Amygdala (tissue), 56 donors: Measurements from ENCODE around the gene ALPL.
"Not testable (repeated sequence)": the region's sequence is repeated elsewhere in the genome, so short reads cannot be mapped to it uniquely, and the experiment has no call there.

Experiments used
- DNase-seq, 56 donors: peaks; one replicate each; lab custom pipeline; 2025; lab: John Stamatoyannopoulos, UW

ALPL gene

DNA sequence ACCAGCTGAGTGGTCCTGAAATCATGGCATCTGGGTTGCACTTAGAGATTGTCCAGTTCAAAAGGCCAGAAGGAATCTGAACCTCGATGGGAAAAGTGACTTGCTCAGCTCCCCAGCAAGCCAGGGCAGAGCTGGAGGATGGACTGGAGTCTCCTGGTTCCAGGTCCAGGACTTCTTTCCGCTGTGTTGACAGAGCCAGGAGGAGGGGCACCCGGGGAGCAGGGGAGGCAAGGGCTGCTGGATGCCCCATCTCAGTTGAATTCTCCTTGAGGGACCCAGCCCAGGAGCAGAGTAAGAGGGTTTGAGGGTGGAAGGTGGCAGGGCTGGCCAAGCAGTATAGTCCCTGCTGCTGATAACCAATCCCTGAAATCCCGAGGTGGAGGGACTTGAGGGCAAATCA lies 2.4 kb upstream of the ALPL start:
- no peak for DNase-seq

DNA sequence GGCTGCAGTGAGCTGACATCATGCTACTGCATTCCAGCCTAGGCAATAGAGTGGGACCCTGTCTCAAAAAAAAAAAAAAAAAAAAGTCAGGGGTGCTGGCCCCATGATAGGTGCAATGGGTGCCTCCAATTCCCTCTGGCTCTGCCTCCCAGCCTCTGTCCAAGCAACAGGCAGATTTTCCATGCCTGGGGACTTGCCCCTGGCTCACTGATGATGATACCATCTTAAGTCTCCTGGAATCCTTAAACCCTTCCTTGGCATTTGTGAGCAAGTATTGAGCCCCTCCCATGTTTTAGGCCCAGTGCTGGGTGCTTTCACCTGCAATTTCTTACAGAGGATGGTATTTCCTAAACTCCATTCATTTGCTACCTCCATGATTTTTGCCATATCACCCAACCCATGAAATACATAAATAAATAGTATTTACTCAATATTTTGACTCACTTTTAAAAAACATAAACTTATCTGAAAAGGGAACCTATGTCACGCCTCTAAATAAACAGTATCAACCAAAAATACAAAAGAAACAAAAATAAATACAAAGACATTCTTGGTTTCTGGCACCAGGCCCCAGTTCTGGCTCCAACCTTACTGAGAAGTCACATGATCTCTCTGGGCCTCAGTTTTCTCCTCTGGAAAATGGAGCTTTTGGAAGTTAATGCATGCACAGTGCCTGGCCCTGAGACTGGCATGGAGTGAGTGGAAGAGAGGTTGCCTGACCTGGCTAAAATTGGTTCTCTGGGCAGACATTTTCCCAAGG lies 1.5 kb upstream of the ALPL start:
- DNase-seq, result no peak

DNA sequence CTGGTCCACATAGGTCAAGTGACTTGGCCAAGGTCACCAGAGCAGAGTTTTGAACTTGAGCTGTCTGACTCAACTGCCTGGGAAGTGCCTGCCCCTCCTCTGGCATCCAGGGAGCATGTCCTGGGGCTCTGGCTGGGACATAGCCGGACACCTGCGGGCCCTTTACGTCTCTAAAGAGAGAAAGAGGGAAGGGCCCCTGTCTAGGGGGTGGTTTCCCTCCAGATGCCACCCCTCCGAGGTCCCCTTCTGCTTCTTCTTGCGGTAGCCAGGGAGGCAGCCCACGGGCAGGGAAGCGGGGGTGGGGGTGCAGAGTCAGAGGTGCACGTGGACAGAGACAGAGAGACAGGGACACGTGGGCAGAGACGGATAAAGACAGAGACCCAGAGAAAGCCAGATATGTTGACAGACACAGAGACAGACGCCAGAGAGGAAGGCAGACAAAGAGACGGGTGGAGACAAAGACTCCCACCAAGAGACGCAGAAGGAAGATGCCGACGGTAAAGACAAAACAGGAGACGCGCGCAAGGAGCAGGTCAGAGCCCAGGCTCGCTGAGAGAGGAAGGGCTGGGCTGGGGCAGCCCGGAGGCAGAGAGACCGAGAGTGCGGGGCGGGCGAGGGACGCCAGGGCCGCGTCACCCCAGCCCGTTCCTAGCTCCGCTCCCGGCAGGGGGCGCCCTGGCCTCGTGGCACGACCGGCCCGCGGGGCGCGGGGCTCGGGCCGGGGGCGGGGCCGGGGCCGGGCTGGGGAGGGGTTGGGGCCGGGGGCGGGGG lies 458 bp upstream of the ALPL start:
- DNase-seq, result peak in 27 of 56 donors; percentile 4 to 73 (median 21)

DNA sequence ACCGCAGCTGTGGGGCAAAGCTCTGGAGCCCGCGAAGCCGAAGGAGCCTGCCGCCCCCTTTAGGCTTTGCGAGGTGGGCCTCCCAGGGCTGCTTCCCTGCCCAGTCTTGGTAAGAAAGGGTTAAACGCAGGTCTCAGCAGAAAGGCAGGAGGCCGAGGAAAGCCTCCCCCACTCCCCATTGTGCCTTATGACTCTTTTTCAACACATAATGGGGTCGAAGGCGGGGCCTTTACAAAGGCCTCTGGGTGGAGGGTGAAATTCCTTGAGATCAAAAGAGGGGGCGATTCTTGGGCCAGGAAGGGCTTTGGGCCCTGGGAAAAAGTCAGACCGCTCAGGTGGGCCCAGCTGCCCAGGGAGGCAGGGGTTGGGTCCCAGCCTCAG lies 880 bp downstream of the ALPL start:
- no peak for DNase-seq

DNA sequence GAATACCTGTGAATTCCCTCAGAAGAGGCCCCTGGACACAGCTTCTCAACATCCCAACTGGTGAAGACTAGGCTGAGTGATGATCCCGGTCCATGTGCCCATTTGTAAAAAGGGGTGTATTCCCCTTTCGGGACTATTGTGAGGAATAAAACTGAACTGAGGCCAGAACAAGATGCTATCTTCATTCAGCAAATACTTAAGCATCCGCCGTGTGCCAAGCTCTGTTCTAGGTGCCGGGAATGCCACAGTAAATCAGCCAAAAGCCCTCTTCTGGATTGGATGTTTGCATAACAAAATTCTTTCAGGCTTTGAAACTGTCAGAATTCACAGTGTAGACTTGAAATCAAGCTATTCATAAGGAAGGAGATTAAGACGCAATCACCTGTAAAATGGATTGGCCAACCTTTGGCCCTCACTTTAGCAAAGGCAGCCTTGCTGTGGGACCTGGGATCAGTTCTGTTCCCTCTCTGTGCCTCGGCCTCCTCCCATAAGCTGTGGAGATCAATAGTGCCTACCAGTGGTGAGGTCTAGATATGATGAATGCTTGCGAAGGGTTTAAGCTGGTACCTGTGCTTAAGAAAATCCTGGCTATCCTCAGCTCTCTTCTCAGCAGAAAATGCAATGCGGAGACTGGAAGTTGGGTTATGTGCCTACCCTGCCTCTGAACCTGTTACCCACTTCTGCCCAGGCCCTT lies 1.8 kb downstream of the ALPL start:
- no peak for DNase-seq

DNA sequence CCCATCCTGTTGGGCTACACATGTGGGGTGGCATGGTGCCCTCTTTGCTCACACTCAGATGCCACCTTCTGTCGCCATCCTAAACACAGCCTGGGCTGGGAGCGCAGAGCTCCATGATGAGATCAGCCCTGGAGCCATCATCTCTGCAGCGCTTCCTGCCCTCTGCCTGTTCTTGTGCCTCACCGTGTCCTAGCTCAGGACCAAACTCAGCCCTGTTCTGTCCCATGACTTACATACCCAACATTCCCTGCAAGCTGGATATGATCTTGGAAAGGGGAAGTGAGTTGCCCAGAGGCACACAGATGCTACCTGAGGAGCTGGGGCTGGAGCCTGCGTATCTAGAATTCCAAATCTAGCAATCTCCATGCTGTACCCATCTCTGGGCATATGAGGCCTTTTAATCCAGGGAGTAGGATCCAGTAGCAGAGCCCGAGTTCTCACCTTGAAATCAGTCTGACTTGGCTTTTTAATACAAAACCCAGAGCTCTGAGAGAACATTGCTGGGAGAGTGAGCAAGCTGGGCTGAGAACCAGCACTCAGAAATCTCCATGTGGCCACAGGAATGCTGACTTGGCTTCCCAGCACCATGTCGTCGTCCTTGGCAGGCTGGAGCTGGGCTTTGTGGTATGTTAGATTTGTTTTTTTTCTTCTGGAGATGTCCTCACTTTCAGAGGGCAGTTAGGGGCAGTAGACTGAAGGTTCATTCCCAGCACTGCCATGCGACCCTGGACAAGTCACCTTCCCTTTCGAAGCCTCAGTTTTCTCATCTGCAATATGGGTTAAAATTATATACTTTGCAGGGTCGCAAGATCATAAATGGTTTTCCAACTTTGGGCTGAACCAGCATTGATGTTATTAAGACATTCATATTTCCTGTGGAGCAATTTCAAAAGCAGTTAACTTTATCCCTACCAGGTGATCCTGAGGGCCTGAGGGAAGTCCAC lies 2.6 kb downstream of the ALPL start:
- DNase-seq, result peak in 10 of 56 donors; percentile 4 to 30 (median 12)

DNA sequence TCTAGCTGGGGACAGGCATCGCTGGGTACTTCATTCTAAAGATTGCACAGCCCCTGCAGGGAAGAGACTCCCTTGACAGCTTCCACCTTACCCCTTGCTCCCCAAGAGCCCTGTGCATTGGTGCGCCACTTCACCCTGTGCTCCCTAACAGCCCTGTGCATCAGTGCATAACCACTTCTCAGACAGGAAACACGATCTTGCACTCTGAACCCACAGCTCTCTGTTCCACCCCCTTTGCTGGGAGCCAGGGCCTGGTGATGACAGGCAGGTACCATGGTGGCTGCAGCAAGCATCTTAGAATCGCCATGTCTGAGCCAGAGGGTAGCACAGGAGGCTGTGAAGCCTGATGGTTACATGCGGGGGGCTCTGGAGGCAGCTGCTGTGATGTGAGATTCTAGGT lies 5.0 kb downstream of the ALPL start:
- no peak for DNase-seq

DNA sequence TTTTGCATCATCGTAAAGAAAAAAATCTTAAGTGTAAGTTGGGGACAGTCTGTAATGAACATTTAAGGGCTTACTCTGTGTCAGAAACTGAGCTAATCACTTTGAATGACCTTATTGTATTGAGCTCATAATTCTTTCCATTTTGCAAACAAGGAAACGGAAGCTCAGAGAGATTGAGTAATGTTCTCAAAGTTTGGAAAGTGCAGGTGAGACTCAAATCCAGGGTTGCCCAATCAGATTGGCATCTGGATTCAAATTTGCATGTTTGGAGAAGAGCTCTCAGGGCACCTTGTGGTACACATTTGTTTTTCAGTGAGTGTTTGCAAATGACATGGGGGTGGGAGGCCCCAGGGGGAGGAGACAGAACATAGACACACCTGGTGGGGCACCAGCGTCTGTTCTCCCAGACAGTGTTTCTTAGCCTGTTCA lies 8.0 kb downstream of the ALPL start:
- DNase-seq, result no peak

DNA sequence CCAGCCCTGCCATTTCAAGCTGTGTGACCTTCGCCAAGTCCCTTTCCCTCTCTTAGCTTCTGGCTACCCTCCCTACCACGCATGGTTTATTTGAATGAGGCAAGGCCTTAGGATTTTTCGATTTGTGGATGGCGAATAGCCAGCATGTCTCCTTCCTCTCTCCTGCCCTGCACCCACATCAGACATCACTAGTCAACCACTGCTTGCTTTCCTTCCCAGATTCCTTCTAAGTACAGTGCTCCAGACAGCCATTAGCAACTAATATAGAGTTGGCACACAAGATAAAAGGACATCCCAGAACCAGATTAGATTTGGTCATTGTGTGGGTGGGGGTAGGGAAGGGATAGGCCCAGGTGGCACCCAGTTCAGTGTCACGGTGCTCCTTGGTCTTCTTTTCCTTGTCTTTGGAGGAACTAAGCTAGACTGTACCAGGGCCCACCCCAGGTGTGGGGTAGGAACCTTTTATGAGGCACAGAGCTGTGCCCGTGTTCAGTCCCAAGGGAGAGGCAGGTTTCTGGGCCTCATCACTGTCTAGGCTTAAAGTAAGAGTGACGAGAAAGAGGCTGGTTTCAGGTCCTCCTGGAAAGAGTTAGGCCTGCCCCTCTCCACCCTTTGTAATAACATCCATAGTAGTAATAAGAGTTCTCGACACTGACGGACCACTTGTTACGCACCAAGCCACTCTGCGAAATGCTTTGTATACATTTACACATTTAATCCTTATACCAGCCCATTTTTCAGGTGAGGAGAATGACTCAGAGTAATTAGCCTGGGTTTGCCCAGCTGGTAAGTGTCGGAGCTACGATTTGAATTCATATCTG lies 8.6 kb downstream of the ALPL start:
- DNase-seq, result no peak

DNA sequence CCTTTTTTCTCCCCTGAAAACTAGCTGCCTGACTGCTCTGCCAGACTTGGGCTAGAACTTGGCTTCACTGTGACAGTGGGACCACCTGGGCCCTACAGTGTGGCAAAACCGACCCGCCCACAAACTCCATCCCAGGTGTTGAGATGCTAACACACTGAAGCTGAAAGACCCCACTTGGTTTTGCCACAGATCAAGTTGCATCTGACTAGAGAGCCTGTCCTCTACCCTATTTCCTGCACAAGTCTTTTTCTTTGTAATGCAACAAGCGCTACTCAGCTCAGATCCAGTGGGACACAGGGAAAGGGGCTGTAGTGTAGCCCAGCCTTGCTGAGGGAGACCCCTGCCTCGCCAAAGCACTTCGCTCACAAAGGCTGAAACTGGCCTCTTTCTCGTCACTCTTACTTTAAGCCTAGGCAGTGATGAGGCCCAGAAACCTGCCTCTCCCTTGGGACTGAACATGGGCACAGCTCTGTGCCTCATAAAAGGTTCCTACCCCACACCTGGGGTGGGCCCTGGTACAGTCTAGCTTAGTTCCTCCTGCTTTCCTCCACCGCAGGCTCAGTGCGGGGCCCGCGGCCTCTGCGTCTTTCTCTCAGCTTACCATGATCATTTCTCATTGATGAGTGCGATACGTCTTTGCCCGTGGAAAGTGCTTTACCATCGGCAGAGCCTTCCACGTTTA lies 9.7 kb downstream of the ALPL start:
- no peak for DNase-seq

DNA sequence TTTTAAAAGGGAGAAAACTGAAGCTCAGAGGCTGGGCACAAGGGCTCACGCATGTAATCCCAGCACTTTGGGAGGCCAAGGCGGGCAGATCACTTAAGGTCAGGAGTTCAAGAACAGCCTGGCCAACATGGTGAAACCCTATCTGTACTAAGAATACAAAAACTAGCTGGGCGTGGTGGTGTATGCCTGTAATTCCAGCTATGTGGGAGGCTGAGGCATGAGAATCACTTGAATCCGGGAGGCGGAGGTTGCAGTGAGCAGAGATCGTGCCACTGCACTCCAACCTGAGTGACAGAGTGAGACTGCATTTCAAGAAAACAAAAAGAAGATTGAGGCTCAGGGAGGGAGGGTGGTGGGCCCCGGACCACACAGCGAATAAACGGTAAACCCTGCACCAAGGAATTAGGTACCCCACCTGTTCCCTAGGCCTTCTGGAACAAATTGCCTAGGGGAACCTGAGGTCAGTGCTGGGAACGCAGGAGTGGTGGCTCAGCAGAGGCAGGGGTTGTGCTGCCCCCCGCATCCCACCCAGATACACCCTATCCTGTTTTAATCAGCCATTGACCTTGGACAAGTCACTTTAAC lies 10.4 kb downstream of the ALPL start:
- DNase-seq, result not testable (repeated sequence)

DNA sequence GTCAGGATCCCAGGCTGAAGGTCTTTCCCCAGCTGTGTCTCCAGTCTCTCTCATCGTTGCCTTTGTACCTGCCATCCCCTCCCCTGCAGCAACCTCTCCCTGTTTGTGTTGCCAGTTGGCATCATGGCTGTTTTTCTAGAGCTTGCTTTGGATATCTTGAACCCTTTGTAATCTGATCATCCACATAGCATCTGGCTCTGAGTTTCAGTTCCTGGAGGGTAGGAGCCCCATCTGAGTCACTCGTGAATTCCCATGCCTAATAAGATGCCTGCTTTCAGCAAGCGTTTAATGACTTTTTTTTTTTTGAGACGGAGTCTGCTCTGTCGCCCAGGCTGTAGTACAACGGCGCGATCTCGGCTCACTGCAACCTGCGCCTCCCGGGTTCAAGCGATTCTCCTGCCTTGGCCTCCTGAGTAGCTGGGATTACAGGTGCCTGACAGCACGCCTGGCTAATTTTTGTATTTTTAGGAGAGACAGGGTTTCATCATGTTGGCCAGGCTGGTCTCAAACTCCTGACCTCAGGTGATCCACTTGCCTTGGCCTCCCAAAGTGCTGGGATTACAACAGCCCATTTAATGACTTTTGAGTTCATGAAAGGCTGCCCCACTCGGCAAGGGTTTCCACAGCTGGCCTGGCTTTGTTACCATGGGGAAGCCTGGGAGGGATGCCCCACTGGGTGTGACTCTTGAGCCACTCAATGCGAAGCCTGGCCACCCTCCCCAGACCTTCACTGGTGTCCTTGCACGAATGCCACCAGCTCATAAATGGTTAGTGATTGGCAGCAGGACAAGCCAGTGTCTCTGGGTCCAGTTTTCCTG lies 11.9 kb downstream of the ALPL start:
- no peak for DNase-seq

DNA sequence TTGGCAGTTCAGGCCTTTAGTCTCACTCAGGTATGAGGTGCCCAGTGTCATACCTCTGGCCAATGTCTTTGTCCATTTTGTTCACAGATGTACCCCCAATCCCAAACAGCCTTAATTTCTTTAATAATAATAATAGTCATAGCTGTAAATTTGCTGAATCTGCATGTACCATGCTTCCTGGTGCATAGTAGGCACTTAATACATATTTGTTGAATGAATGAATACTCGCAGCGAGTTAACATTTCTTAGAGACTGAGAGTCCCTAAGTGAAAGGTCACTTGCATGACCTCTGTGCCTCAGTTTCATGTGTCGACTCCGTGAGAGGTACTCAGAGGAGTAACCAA lies 12.5 kb downstream of the ALPL start:
- no peak for DNase-seq

DNA sequence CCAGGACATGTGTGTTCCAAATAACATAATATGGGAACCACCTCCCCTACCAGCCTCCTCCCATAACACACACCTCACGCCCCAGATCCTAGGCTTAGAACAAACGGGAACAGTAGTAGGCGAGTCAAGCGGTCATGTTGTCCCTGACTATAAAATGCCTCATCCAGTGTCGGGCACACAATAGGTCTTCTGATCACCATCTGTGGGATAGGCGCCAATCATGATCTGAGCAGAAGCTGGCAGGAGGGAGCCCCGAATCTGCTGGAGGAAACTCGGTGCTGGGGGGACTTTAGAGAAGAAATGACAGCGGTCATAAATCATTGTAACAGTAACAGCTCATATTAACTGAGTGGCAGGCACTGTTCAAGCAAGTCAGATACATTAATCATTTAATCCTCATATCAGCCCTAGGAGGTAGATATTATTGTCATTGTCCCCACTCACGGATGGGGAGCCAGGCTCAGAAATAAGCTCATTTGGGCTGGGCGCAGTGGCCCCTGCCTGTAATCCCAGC lies 13.4 kb downstream of the ALPL start:
- DNase-seq, result no peak

DNA sequence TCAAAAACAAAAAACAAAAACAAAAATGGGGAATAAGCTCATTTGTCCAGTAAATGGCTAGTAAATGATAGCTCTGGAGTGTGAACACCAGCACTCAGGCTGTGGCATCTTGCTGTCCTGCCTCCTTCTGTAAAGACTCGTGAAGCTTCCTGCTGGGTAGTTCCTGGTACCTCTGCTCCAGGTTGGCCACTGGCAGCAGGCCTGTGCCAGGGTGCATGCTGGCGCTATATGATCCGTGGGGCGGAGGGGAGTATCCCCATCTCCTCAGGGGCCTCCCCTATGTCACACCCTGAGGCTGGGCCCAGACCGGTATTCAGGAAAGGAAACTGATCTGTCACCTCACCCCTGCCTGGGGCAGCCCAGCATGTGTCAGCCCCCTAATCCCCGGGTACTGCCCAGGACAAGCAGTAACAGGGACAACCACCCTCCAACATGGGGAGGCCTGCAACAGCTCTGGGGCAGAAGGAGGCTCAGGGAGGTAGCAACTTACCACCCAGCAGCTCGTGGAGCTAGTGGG lies 14.1 kb downstream of the ALPL start:
- no peak for DNase-seq

DNA sequence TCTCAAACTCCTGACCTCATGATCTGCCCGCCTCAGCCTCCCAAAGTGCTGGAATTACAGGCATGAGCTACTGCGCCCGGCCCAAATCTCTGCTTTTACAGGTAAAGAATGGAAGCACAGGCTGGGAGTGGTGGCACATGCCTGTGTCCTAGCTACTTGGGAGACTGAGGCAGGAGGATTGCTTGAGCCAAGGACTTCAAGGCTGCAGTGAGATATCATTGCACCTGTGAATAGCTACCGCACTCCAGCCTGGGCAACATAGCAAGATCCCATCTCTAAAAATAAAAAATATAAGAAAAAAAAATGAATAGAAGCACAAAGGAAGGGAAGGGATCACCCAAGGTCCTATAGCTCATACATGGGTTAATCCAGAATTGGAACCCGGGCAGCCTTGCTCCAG lies 15.0 kb downstream of the ALPL start:
- no peak for DNase-seq

DNA sequence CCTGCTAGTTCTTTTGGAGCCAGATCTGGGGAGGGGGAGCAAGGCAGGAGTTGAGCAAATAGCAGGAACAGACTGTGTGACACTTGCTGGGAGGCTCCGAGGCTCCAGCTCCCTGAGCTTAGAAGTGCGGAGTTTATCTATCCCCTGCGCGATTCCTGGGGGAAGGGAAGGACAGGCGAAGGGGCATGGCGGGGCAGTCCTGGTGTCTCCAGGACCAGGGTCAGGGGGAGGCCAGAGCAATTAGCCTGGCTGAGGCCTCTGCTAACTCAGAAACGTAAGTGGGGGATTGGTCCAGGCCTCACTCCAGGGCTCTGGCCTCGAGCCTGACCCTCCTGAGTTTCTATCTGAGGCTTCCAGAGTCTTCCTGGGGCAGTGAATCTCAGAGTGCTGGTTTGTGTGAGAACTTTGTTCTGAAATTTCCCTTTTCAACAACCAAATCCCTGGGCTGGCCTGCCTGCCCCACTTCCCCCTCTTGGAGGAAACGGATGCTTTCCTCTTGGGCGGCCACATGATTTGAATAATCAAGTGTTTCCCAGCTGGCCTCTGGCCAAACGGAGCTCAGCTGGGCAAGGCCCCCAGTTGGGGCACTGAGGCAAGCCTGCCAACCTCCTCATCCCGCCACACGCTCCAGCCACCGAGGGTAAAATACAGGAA lies 15.6 kb downstream of the ALPL start:
- DNase-seq, result peak in 44 of 56 donors; percentile 10 to 79 (median 50)
